C4-2B (cell line): Measurements from ENCODE around the gene CCL4.
"Not testable (repeated sequence)": the region's sequence is repeated elsewhere in the genome, so short reads cannot be mapped to it uniquely, and the experiment has no call there.

Experiments used
- H3K27ac ChIP-seq: fragments of 450-650 bp; 2 replicates; pipeline ENCODE4 v1.5.1; 2017
- CTCF ChIP-seq: fragments of 450-650 bp; conservative IDR thresholded peaks from 2 replicates; pipeline ENCODE4 v1.5.1; 2017; ENCODE audit warnings: mild to moderate bottlenecking
- ZFX ChIP-seq: fragments of 450-650 bp; IDR thresholded peaks from 2 replicates; pipeline ENCODE4 v1.6.1; 2017

CCL4 gene

GRCh38 chr17:36085765-36086164, 17.9 kb upstream of the CCL4 start:
- no peak overlapping the region for H3K27ac ChIP-seq
- TF ChIP-seq ZFX (no peak), CTCF (no peak)

GRCh38 chr17:36086791-36087190, 16.8 kb upstream of the CCL4 start:
- H3K27ac ChIP-seq, result no peak overlapping the region
- TF ChIP-seq ZFX (no peak), CTCF (no peak)

GRCh38 chr17:36087471-36087870, 16.2 kb upstream of the CCL4 start:
- H3K27ac ChIP-seq, result not testable (repeated sequence)

GRCh38 chr17:36087897-36088572, 15.6 kb upstream of the CCL4 start:
- H3K27ac ChIP-seq, result not testable (repeated sequence)

GRCh38 chr17:36088670-36089338, 14.8 kb upstream of the CCL4 start:
- no peak overlapping the region for H3K27ac ChIP-seq
- TF ChIP-seq CTCF (no peak), ZFX (no peak)

- no peak for TF ChIP-seq CTCF
- no peak overlapping the region for H3K27ac ChIP-seq
Measured at GRCh38 chr17:36089339-36089865, 14.2 kb upstream of the CCL4 start.

- TF ChIP-seq CTCF (no peak), ZFX (no peak)
- no peak within 1 kb of the TSS for H3K27ac ChIP-seq
Measured at GRCh38 chr17:36089888-36090836, 13.5 kb upstream of the CCL4 start, which contains the start of gene CCL3. Gene CCL3, minus strand, starts transcription at chr17:36090143. Its CDS starts 85 bp downstream, at chr17:36090058.

GRCh38 chr17:36092230-36092629, 11.4 kb upstream of the CCL4 start:
- H3K27ac ChIP-seq, result no peak overlapping the region
- TF ChIP-seq ZFX, result no peak
- TF ChIP-seq CTCF, result no peak

GRCh38 chr17:36092715-36093114, 10.9 kb upstream of the CCL4 start:
- H3K27ac ChIP-seq, result not testable (repeated sequence)
